ENCODE results near the gene HKDC1. TPM values are rescaled to one million over a fixed set of nuclear protein-coding genes. Genes with fewer than 3 reads are reported as not detected.

The HKDC1 gene
- total and polyA plus RNA-seq, 10 of the 15 experiments (the other 5 are each of a cell fraction or from before 2014, with no cell fraction given) = 0.04 to 0.34 (median 0.13) TPM; not detected in 5

GRCh38 chr10:69242852-69243212 is 22.7 kb downstream of the HKDC1 start (continued):
- TF ChIP-seq ZBTB40 (IDR thresholded peaks at IDR 0.05; ENCODE audit: borderline replicate concordance) (no peak), SUZ12 (IDR thresholded peaks at IDR 0.05; ENCODE audit: unreplicated experiment) (no peak), POLR2A (IDR thresholded peaks at IDR 0.05; ENCODE audit: low read depth, low read length) (no peak)

DNA sequence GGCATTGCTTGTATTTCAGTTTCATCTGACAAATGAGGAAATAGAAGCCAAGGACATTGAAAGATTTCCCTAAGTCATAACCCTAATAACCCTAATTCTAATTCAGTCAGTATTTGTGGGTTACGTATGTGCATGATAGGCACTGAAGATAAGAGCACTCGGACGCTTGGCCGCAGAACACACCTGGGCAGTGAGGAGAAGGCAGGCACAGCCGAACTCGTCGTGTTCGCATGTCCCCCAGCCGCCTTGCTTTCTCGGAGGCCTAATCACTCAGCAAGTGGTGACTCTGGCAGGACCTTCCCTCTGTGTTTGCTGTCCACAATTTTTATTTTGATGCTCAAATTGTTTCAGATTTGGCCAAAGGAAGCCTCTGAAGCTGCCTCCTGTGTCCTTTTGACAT is 23.7 kb downstream of the HKDC1 start:
- POLR2A ChIA-PET = no interaction called here
- in situ Hi-C loops (cut with MboI) = no loop called here
- ATAC-seq (no peak), DNase-seq (ENCODE audit: low read depth, low spot score) (no peak), FAIRE-seq (no peak)
- Histone ChIP-seq H3K27ac (ENCODE audit: control insufficient read depth, insufficient read depth) (no peak overlapping the region), H3K4me3 (no peak overlapping the region), H3K4me2 (ENCODE audit: control insufficient read depth, insufficient read depth) (no peak overlapping the region), H4K20me1 (ENCODE audit: control insufficient read depth, insufficient read depth) (no peaks in the 10 kb centered on the region), H3K36me3 (ENCODE audit: control insufficient read depth in 2 of 2, insufficient read depth in 2 of 2, low read length in 1 of 2) (no peaks in the 10 kb centered on the region), H3K4me1 (ENCODE audit: control insufficient read depth, insufficient read depth, low read length) (no peaks in the 10 kb centered on the region), H2AFZ (ENCODE audit: control insufficient read depth, low read depth, low read length) (no peak overlapping the region), H3K27me3 (replicated peaks in 1 of 2; ENCODE audit: control insufficient read depth in 2 of 2, insufficient read depth in 2 of 2, low read length in 1 of 2) (no peaks in the 10 kb centered on the region), H3K79me2 (ENCODE audit: control insufficient read depth, insufficient read depth, low read length) (no peaks in the 10 kb centered on the region), H3K9me3 (replicated peaks; ENCODE audit: control insufficient read depth, insufficient read depth, low read length) (no peaks in the 10 kb centered on the region), H3K9ac (ENCODE audit: control insufficient read depth, insufficient read depth, low read length) (no peak overlapping the region)
- RAD21 ChIA-PET (ENCODE audit: unreplicated experiment) = interaction anchor here (2.3 kb wide), 1 partner anchor 149 kb away, joined by 10 read pairs; no protein-coding TSS in a partner anchor
- CTCF ChIA-PET = interaction anchor here (1.7 to 2.3 kb wide), 2 partner anchors 149 to 164 kb away, joined by 13 to 19 read pairs; no protein-coding TSS in a partner anchor
- BruUV-seq (replicated peaks) = no TSS peak
- SMC1A ChIA-PET (ENCODE audit: uncharacterized antibody, unreplicated experiment) = no interaction called here
- intact Hi-C loops (cut with micrococcal nuclease; ENCODE audit: unreplicated experiment) = no loop called here
- 69% methylated on average over 10 of the region's 10 CpGs for WGBS (ENCODE audit: insufficient coverage, insufficient replicate concordance, low lambda C conversion rate, missing lambda C conversion rate)
- TF ChIP-seq DPF2 (IDR thresholded peaks at IDR 0.05) (no peak), EP300 (IDR thresholded peaks at IDR 0.05; ENCODE audit: borderline replicate concordance in 1 of 2, control insufficient read depth in 1 of 2, low read depth in 2 of 2, low read length in 2 of 2) (no peak), SREBF2 (IDR thresholded peaks at IDR 0.05; ENCODE audit: low read length) (no peak), BMI1 (IDR thresholded peaks at IDR 0.05; ENCODE audit: borderline replicate concordance) (no peak), RELA (IDR thresholded peaks at IDR 0.05; ENCODE audit: borderline replicate concordance, partially characterized antibody) (no peak), TBL1XR1 (IDR thresholded peaks at IDR 0.05; ENCODE audit: low read depth, low read length) (no peak), ZNF592 (IDR thresholded peaks at IDR 0.05) (no peak), ATF3 (IDR thresholded peaks at IDR 0.05; ENCODE audit: borderline replicate concordance, extremely low read depth, low read depth, low read length) (no peak), POLR2AphosphoS5 (IDR thresholded peaks at IDR 0.05; ENCODE audit: low read length) (no peak), ZNF274 (IDR thresholded peaks at IDR 0.05; ENCODE audit: insufficient read depth, insufficient read length) (no peak), RCOR1 (conservative IDR thresholded peaks at IDR 0.05; ENCODE audit: low read depth, low read length) (no peak), YBX1 (IDR thresholded peaks at IDR 0.05) (no peak), PML (IDR thresholded peaks at IDR 0.05; ENCODE audit: low read length) (no peak), RFX5 (IDR thresholded peaks at IDR 0.05; ENCODE audit: low read depth, low read length) (no peak)

Measured in GM12878 (cell line).